Activated naive CD8-positive, alpha-beta T cell treated with anti-CD3 and anti-CD28 coated beads, Interleukin-2, amount 10 ng/mL, durations not matched to agents 7 days and 5 days (primary cell): Measurements from ENCODE around the gene NSMF. TPM values are rescaled to one million over a fixed set of nuclear protein-coding genes. Genes with fewer than 3 reads are reported as not detected.

Experiments used
- ATAC-seq: fragments of 150-1000 bp; cut with Tn5 transposase; one replicate; pipeline ENCODE4 v1.10.0; 2021; ENCODE audit warnings: low read depth, moderate library complexity
- POLR2A ChIA-PET: fragments of 350-600 bp; sonication (Branson Sonifier 250); formaldehyde crosslinking; loops from one replicate; lab custom pipeline; 2021; ENCODE audit warnings: antibody characterized with exemption; lab: Charles Lee
- DNase-seq: peaks from one replicate; pipeline ENCODE4 v3.0.0; 2021
- H3K27ac Mint-ChIP-seq: one replicate; pipeline ENCODE4 v1.8.0; 2022; ENCODE audit warnings: mild to moderate bottlenecking, mixed read lengths
- H3K27me3 Mint-ChIP-seq: one replicate; pipeline ENCODE4 v1.8.0; 2022; ENCODE audit warnings: mild to moderate bottlenecking, moderate library complexity, mixed read lengths
- H3K36me3 Mint-ChIP-seq: one replicate; pipeline ENCODE4 v1.8.0; 2021; ENCODE audit warnings: mild to moderate bottlenecking, mixed read lengths
- H3K4me1 Mint-ChIP-seq: one replicate; pipeline ENCODE4 v1.8.0; 2021; ENCODE audit warnings: mixed read lengths
- H3K4me3 Mint-ChIP-seq: one replicate; pipeline ENCODE4 v1.8.0; 2022; ENCODE audit warnings: mild to moderate bottlenecking, moderate library complexity, mixed read lengths
- H3K9me3 Mint-ChIP-seq: one replicate; pipeline ENCODE4 v1.8.0; 2021; ENCODE audit warnings: mixed read lengths
- total RNA-seq, 2 experiments: library from RNA; stranded (reverse); gene quantifications; one replicate each; pipeline ENCODE4 v1.2.3, GENCODE V29; 2021

NSMF gene
- total RNA-seq, 2 experiments from 2014 or later: 54.3 to 58.4 TPM

DNA sequence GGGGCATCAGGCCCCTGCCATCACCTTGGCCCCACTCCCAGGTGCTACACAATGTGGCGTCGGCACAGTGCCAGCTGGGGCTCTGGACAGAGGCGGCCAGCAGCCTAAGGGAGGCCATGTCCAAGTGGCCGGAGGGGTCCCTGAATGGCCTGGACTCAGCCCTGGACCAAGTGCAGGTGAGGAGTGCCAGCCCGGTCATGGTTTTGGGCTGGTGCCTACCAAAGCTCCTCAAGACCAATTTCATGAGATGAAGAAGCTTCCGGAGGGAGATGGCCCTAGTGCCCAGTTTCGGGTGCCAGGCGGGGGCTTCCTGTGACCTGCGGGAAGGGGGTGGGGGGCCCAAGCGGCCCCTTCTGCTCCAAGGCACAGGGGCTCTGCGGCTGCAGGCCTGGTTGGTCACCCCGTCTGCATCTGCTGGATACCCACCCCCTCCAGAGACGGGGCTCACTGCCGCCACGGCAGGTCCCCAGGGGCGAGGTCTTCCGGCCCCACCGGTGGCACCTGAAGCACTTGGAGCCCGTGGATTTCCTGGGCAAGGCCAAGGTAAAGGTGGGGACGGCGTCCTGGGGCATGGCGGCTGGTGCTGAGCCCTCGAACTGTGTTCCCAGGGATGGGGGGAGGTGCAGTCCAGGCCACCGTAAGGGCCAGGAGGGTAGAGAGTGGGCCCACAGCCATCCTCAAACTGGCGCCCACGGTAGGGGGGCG, 30.1 kb downstream of the NSMF start:
- peaks cover 11% of the 10 kb centered on the region for H3K27me3 Mint-ChIP-seq
- H3K9me3 Mint-ChIP-seq: no peaks in the 10 kb centered on the region
- ATAC-seq: no peak
- no peaks in the 10 kb centered on the region for H3K36me3 Mint-ChIP-seq
- no peak overlapping the region for H3K27ac Mint-ChIP-seq
- no peak overlapping the region for H3K4me3 Mint-ChIP-seq
- POLR2A ChIA-PET: no interaction called here
- H3K4me1 Mint-ChIP-seq: no peaks in the 10 kb centered on the region
- no peak for DNase-seq

DNA sequence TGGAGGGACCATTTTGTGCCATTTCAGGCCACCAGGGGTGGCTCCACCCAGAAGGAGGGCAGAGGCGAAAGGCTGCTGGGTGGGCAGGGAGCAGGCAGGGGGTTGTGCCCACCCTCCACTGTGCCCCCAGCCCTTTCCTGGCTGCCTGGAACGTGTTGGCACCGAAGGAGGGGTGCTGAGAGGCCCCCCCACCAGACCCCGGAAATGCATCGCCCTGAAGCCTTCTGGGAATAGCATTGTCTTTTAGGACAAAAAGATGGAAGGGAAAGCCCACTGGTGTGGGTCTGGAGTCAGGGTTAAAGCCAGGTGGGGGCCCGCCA, 30.9 kb downstream of the NSMF start:
- Mint-ChIP-seq H3K36me3 (no peaks in the 10 kb centered on the region), H3K4me3 (no peak overlapping the region), H3K27me3 (peaks cover 11% of the 10 kb centered on the region), H3K27ac (no peak overlapping the region), H3K4me1 (no peaks in the 10 kb centered on the region), H3K9me3 (no peaks in the 10 kb centered on the region)
- POLR2A ChIA-PET: interaction anchor here (1.1 kb wide), 1 partner anchor 13 kb away, joined by 4 read pairs; the partner anchor contains the start of gene ENTPD8
- no peak for ATAC-seq
- no peak for DNase-seq

DNA sequence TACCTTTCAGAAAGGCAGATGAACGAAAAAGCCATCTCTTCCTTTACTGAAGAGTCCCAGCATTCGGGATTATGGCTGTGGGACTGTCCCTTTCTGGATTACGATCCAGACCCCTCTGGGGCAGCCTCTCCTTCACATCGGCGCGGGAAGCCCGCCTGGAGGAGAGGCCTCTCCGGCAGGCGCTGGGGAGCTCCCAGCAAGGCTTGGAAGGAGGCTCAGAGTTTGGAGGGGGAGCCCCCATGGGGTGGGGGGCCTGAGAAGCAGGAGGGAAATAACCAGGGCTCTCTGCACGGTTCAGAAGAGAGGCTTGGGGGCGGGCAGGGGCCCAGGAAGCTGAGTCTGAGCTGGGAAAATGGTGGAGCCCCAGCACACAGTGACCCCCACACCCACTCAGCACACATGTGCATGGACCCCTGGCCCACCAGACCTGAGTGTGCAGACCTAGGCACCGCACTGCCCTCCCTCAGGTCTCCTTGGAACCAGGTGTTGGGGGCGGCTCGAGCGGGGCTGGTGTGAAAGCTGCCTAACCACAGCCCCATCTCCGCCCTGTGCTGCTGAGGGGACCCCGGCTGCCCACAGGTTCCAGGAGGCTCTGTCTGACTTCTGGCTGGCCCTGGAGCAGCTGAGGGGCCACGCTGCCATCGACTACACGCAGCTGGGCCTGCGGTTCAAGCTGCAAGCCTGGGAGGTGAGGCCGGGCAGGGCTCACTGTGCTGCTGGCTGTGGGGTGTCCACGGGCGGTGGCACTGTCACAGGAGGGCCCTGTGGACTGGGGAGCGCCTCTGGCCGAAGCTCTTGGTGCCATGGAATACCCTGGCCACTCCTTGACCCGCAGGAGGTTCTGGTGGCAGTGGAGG, 31.5 kb downstream of the NSMF start:
- POLR2A ChIA-PET: interaction anchor here (1.1 kb wide), 1 partner anchor 14 kb away, joined by 4 read pairs; the partner anchor contains the start of gene ENTPD8

DNA sequence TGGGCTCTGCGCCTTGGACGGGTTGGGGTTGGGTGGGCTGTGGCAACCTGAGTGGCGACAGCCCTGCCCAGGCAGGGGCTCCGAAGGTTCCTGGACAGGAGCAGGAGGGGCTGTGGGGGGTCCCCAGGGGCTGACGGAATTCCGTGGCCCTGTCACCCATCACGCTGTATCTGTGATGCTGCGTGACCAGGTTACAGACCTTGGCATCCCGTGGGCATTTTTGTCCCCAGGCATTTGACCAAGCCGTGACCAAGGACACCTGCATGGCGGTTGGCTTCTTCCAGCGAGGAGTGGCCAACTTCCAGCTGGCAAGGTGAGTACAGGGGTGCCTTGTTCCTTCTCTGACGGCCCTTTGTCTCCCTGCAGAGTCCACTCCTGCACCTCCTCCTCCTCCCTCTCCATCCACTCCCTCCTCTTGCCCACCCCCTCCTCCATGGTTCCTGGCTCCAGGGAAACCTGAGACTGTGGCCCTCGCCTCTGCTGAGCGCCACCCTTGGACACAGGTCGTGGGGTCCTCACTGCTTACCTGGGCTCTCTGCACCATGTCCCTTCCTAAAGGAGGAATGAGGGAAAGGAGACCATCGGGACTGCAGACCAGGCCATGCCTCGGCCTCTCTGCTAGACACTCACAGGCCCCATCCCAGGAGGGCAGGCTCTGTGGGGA, 33.0 kb downstream of the NSMF start:
- Mint-ChIP-seq H3K4me3 (no peak overlapping the region), H3K36me3 (no peaks in the 10 kb centered on the region), H3K27ac (no peak overlapping the region), H3K4me1 (peaks cover 3% of the 10 kb centered on the region), H3K27me3 (peaks cover 11% of the 10 kb centered on the region), H3K9me3 (no peaks in the 10 kb centered on the region)
- ATAC-seq (no peak), DNase-seq (no peak)
- POLR2A ChIA-PET: no interaction called here

More for the DNA sequence above, 31.5 kb downstream of the NSMF start:
- H3K27ac Mint-ChIP-seq: no peak overlapping the region
- no peaks in the 10 kb centered on the region for H3K9me3 Mint-ChIP-seq
- no peaks in the 10 kb centered on the region for H3K36me3 Mint-ChIP-seq
- peaks cover 11% of the 10 kb centered on the region for H3K27me3 Mint-ChIP-seq
- no peaks in the 10 kb centered on the region for H3K4me1 Mint-ChIP-seq
- DNase-seq (peak; percentile 25), ATAC-seq (no peak)
- H3K4me3 Mint-ChIP-seq: no peak overlapping the region

DNA sequence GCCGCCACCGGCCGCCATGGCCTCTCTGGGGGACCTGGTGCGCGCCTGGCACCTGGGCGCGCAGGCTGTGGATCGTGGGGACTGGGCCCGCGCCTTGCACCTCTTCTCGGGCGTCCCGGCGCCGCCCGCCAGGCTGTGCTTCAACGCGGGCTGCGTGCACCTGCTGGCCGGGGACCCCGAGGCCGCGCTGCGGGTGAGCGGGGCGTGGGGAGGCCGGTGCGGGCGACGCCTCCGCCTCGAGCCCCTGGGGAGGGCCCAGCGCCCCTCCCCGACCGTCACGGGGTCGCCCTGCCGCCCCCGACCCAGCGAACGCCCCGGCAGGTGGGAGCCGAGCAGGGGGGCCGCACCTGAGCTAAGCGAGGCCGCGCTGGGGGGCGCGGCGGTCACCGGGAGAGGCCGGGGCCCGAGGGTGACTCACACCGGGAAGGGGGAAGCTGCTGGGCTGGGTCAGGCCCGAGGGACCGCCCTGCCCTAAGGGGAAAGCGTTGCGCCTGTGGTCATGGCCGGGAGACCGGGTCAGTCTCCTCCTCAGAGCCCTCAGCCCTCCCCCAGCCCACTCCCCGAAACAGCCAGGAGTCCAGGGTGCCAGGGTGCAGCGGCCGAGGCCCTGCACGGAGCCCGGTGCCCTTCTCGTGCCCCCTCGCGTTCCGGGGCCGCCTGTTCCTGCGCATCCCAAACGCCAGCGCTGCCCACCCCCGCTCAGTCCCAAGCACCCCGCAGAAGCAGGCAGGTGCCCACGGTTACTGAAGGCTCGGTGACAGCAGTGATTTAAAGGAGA, 35.4 kb downstream of the NSMF start:
- DNase-seq (peak; percentile 49), ATAC-seq (peak; percentile 43)
- Mint-ChIP-seq H3K9me3 (no peaks in the 10 kb centered on the region), H3K27ac (no peak overlapping the region), H3K27me3 (peaks cover 11% of the 10 kb centered on the region), H3K4me3 (peak overlapping the region; percentile 51), H3K4me1 (peaks cover 3% of the 10 kb centered on the region), H3K36me3 (no peaks in the 10 kb centered on the region)
- POLR2A ChIA-PET: interaction anchor here (0.7 to 1.8 kb wide), 17 partner anchors 10 to 195 kb away, joined by 3 to 11 read pairs (median 5); partner anchors contain the start of genes EHMT1, NELFB, NRARP and TOR4A

DNA sequence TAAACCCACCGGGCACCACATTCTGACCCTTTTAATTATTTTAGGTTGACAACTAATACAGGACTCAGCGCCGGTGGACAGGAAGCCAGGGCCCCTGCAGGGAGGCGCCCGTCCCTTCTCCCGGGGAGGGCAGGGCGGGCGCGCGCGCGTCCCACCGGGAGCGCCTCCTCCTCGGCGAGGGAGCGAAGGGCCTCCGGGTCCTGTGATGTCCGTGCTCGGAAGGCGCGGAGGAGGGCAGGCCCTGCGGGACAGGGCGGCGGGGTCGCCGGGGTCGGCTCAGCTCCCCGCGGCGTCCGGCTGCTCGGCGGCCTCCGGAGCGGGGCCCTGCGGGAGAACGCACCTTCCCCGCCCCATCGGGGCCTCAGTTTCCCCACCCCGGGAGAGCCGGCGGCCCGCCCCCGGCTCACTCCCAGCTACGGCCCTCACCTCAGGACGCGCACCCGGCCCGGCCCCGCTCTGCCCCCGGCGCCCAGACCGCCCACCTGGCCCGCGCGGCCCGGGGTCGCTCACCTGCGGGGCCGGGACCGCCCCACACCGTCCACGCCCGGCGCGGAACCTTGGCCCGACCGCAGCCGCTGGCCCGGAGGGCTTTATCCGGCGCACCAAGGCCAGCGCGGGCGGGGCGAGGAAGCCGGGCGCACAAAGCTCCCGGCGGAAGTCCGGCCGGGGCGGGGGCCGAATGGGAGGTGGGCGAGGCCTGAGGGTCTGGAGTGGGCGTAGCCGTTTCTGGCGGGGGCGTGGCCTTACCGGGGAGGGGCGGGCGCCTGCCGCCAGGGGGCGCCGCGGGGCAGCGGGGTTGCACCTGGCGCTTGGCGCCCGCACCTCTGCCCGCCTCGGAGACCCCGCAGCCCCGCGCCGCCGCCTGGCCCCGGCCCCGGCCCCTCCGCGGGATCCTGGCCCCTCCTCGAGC, 36.3 kb downstream of the NSMF start, which contains the start of the genes EXD3 and NOXA1:
Gene EXD3 (minus strand): TSS at position 559 of the 910 bp plus-strand sequence. CDS start 27,805 bp downstream, outside the sequence.
Gene NOXA1 (plus strand): TSS at position 790 of the 910 bp plus-strand sequence. CDS start 137 bp downstream, outside the sequence.
- Mint-ChIP-seq H3K27me3 (peaks cover 11% of the 10 kb centered on the region), H3K9me3 (no peaks in the 10 kb centered on the region), H3K4me1 (peaks cover 3% of the 10 kb centered on the region), H3K27ac (peak within 1 kb of the TSS; percentile 74), H3K4me3 (peak within 1 kb of the TSS; percentile 90), H3K36me3 (no peaks in the 10 kb centered on the region)
- peak; percentile 99 for DNase-seq
- POLR2A ChIA-PET: interaction anchor here (0.7 to 1.8 kb wide), 18 partner anchors 11 to 196 kb away, joined by 3 to 11 read pairs (median 4); partner anchors contain the start of genes EHMT1, NELFB, NRARP and NSMF
- peak; percentile 88 for ATAC-seq

DNA sequence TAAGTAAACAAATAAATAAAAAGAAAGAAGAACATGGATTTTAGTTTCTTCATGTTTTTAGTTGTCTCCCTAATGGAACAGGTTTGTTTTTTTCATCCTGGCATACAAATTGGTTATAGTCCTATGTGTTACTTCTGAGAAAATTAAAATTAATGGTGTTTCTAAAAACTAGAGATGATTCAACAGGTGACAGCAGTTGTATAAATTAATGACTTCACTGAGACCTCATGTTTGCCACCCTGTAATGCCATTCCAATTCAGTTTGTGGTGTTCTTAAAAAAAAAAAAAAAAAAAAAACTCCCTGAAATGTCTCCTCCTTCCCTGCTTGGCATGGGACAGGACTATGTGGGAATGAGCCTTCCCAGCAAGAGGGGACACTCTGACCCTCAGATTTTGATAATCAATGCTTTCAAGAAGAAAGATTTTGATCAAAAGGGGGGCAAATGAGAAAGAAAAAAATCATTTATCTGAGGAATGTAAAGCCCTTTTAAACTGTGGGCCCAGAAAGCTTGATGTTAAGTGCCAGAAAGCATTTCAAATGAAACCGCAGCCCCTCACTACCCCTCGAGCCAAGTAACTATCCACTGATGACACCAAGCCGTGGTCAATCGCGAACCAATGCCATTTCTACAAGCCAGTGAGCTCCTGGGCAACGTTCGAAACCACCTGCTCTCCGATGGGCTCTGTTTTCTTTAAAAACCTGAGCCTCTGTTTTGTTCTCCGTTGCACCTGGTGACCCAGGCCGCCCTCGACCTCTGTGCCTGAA, 37.1 kb downstream of the NSMF start:
- H3K27ac Mint-ChIP-seq: peak overlapping the region; percentile 74
- no peaks in the 10 kb centered on the region for H3K9me3 Mint-ChIP-seq
- DNase-seq (no peak), ATAC-seq (no peak)
- POLR2A ChIA-PET: interaction anchor here (0.9 to 1.8 kb wide), 8 partner anchors 12 to 197 kb away, joined by 3 to 11 read pairs (median 6); partner anchors contain the start of genes EHMT1, NELFB, NRARP and NSMF
- peaks cover 11% of the 10 kb centered on the region for H3K27me3 Mint-ChIP-seq
- H3K36me3 Mint-ChIP-seq: no peaks in the 10 kb centered on the region
- peaks cover 3% of the 10 kb centered on the region for H3K4me1 Mint-ChIP-seq
- peak overlapping the region; percentile 90 for H3K4me3 Mint-ChIP-seq

DNA sequence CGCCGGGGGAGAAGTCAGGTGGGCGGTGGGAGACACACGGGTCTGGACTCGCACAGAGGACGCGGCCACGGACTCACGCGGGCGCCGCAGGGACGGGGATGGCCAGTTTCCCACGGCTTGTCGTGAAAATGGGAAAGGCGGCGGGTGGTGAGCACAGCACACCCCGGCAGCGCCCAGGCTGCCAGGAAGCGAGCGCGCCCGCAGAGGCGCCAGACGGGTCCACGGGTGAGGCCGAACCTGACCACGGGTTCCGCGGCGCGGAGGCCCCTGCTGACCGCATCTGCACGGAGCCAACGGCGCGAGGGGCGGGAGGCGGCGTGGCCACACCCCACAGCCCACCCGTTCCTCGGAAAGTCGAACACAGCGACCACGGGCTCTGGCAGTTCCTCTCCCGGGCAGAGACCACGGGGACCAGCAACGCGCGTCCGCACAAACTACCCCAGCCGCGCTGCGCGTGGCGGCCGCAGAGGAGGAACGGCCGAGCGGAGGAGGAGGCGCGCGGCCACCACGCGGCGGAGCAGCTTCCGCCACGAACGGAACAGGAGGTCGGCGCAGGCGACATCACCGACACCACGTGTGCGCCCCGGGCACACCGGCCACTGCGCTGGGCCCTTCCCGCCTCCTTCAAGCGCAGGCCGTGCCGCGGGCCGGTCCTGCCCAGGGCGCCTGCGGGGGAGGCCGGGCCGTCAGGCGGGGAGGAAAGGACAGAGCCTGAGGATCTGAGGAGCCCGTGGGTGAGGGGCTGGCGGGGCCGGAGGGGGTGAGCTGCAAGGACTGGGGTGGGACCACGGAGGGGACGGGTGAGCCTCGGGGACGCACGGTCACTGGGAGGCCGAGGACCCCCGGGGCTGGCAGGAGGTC, 41.7 kb downstream of the NSMF start:
- H3K27me3 Mint-ChIP-seq: no peaks in the 10 kb centered on the region
- POLR2A ChIA-PET: no interaction called here
- no peak overlapping the region for H3K27ac Mint-ChIP-seq
- ATAC-seq (peak; percentile 40), DNase-seq (peak; percentile 38)
- peaks cover 11% of the 10 kb centered on the region for H3K4me1 Mint-ChIP-seq
- H3K4me3 Mint-ChIP-seq: peak overlapping the region; percentile 48
- no peaks in the 10 kb centered on the region for H3K9me3 Mint-ChIP-seq
- peaks cover 2% of the 10 kb centered on the region for H3K36me3 Mint-ChIP-seq

DNA sequence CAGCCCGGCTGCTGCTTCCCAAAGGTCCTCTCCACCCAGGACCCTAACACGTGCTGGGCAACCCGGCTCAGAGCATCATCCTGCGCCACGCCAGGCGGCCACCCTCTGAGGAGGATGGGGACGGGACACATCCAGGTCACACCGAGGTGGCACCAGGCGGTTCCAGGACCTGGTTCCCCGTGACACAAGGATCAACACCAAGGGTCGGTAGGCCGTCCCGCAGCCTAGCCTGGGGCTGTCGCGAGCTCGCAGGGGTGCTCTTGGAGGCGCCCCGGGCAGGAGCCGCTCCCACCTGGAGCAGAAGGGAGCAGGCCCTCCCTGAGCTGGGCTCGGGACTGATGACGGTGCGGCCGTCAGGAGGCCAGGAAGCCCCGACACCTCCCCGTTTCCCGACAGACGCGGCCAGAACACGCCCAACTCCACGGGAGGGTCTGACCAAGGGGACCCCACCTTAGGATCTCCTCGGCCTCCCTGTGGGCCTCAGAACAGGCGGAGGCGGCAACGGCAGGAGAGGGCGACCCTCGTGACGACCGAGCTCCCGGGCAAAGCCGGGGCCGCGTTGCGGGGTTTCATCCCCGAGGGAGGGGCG, 42.5 kb downstream of the NSMF start:
- H3K36me3 Mint-ChIP-seq: peaks cover 2% of the 10 kb centered on the region
- H3K27ac Mint-ChIP-seq: no peak overlapping the region
- no peak for ATAC-seq
- H3K4me3 Mint-ChIP-seq: no peak overlapping the region
- no peak for DNase-seq
- no peaks in the 10 kb centered on the region for H3K27me3 Mint-ChIP-seq
- no peaks in the 10 kb centered on the region for H3K9me3 Mint-ChIP-seq
- H3K4me1 Mint-ChIP-seq: peaks cover 10% of the 10 kb centered on the region
- POLR2A ChIA-PET: no interaction called here

DNA sequence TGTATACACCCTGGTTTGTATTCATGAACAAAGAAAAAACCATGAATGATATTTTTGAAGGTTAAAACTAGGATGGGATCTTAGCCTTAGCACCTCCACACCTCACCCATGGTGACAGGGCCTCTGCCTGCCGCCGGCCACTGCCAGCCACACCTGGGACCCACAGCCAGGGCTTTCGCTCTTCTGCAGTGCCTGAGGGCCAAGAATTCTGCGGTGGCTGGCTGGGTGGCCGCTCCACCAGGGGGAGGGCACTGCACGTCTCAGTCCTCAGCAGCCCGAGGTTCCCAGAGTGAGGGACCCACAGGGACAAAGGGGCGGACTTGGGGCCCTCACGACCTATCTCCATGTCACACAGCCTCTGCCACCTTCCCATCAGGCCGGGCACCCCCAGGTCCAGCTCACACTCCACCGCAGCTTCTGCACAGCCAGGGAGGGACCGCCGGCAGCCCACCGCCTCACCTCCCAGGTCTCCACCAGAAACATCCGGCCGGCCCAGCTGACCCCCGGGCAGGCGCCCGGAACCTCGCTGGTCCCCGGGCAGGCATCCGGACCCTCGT, 43.0 kb downstream of the NSMF start:
- Mint-ChIP-seq H3K27me3 (no peaks in the 10 kb centered on the region), H3K4me3 (no peak overlapping the region)

More for the DNA sequence above, 43.0 kb downstream of the NSMF start:
- Mint-ChIP-seq H3K36me3 (peaks cover 2% of the 10 kb centered on the region), H3K27ac (no peak overlapping the region), H3K4me1 (peaks cover 10% of the 10 kb centered on the region), H3K9me3 (no peaks in the 10 kb centered on the region)
- ATAC-seq (no peak), DNase-seq (no peak)
- POLR2A ChIA-PET: no interaction called here
